ENCODE results near the gene ABCC12. TPM values are rescaled to one million over a fixed set of nuclear protein-coding genes. Genes with fewer than 3 reads are reported as not detected.

Gene ABCC12
- total RNA-seq, 4 donors from 2014 or later = 0.13 TPM; not detected in 3

GRCh38 chr16:48160575-48160974 is 4.8 kb upstream of the ABCC12 start:
- Histone ChIP-seq H3K27ac (no peak overlapping the region), H3K4me3 (replicated peaks in 1 of 3) (no peak overlapping the region), H3K4me1 (peaks cover 0 to 17% of the 10 kb centered on the region in 2 donors), H3K27me3 (no peaks in the 10 kb centered on the region), H3K36me3 (no peaks in the 10 kb centered on the region), H3K9me3 (no peaks in the 10 kb centered on the region)
- no peak for TF ChIP-seq CTCF (IDR thresholded peaks at IDR 0.05)
- no peak for TF ChIP-seq POLR2A (IDR thresholded peaks at IDR 0.05)
- intact Hi-C loops (cut with DNase I) = loop anchor here (10.0 kb wide), 1 partner anchor 1126 kb away; no protein-coding TSS in a partner anchor
- 31 to 44% methylated on average over 6 of the region's 6 CpGs for WGBS, 2 donors
- DNase-seq = peak; percentile 37 to 39

- 75 to 83% methylated on average over 4 of the region's 4 CpGs for WGBS, 2 donors
- intact Hi-C loops (cut with DNase I) = loop anchor here (5.0 to 10.0 kb wide), 2 partner anchors 213 to 1016 kb away; partner anchors contain the start of gene NETO2
Observed at GRCh38 chr16:48158296-48158695, 2.5 kb upstream of the ABCC12 start.

GRCh38 chr16:48157794-48158193 is 2.0 kb upstream of the ABCC12 start:
- intact Hi-C loops (cut with DNase I) = loop anchor here (5.0 to 10.0 kb wide), 2 partner anchors 213 to 1015 kb away; partner anchors contain the start of gene NETO2

More at GRCh38 chr16:48158296-48158695, 2.5 kb upstream of the ABCC12 start:
- H3K9me3 ChIP-seq = no peaks in the 10 kb centered on the region
- no peak overlapping the region for H3K27ac ChIP-seq
- TF ChIP-seq CTCF (IDR thresholded peaks at IDR 0.05) = no peak
- no peak for TF ChIP-seq POLR2A (IDR thresholded peaks at IDR 0.05)
- H3K4me3 ChIP-seq (replicated peaks in 1 of 3) = no peak overlapping the region
- no peaks in the 10 kb centered on the region for H3K36me3 ChIP-seq
- H3K4me1 ChIP-seq = peaks cover 0 to 12% of the 10 kb centered on the region in 2 donors
- no peak for DNase-seq
- no peaks in the 10 kb centered on the region for H3K27me3 ChIP-seq

GRCh38 chr16:48157302-48157701 is 1.5 kb upstream of the ABCC12 start:
- WGBS, 2 donors = 78 to 83% methylated on average over 11 of the region's 11 CpGs
- intact Hi-C loops (cut with DNase I) = loop anchor here (5.0 to 10.0 kb wide), 2 partner anchors 213 to 1015 kb away; partner anchors contain the start of gene NETO2
- H3K4me3 ChIP-seq (replicated peaks in 1 of 3) = no peak overlapping the region
- DNase-seq = no peak
- H3K27ac ChIP-seq = no peak overlapping the region
- peaks cover 0 to 12% of the 10 kb centered on the region in 2 donors for H3K4me1 ChIP-seq
- TF ChIP-seq CTCF (IDR thresholded peaks at IDR 0.05) (no peak), POLR2A (IDR thresholded peaks at IDR 0.05) (no peak)
- H3K27me3 ChIP-seq = no peaks in the 10 kb centered on the region
- no peaks in the 10 kb centered on the region for H3K36me3 ChIP-seq
- H3K9me3 ChIP-seq = no peaks in the 10 kb centered on the region

More at GRCh38 chr16:48157794-48158193, 2.0 kb upstream of the ABCC12 start:
- H3K27ac ChIP-seq = no peak overlapping the region
- H3K9me3 ChIP-seq = no peaks in the 10 kb centered on the region
- no peaks in the 10 kb centered on the region for H3K36me3 ChIP-seq
- no peak for DNase-seq
- no peak overlapping the region for H3K4me3 ChIP-seq (replicated peaks in 1 of 3)
- WGBS, 2 donors = 92 to 93% methylated on average over 4 of the region's 4 CpGs
- TF ChIP-seq POLR2A (IDR thresholded peaks at IDR 0.05) = no peak
- TF ChIP-seq CTCF (IDR thresholded peaks at IDR 0.05) = no peak
- H3K4me1 ChIP-seq = peaks cover 0 to 12% of the 10 kb centered on the region in 2 donors
- no peaks in the 10 kb centered on the region for H3K27me3 ChIP-seq

- intact Hi-C loops (cut with DNase I) = loop anchor here (5.0 to 10.0 kb wide), 2 partner anchors 212 to 1014 kb away; partner anchors contain the start of gene NETO2
- TF ChIP-seq CTCF (IDR thresholded peaks at IDR 0.05) = peak; percentile 81 to 94 (median 87)
- no peak for TF ChIP-seq POLR2A (IDR thresholded peaks at IDR 0.05)
- Histone ChIP-seq H3K27ac (no peak overlapping the region), H3K9me3 (no peaks in the 10 kb centered on the region), H3K27me3 (no peaks in the 10 kb centered on the region), H3K36me3 (no peaks in the 10 kb centered on the region), H3K4me1 (peaks cover 0 to 12% of the 10 kb centered on the region in 2 donors), H3K4me3 (replicated peaks in 1 of 3) (no peak overlapping the region)
- peak; percentile 84 to 90 for DNase-seq
- WGBS, 2 donors = 10 to 14% methylated on average over 16 of the region's 16 CpGs
Observed at GRCh38 chr16:48156790-48157209, 1.0 kb upstream of the ABCC12 start.
